Mesothelial cell of epicardium (in vitro differentiated cells): ENCODE measurements around the gene ECPAS. TPM values are rescaled to one million over a fixed set of nuclear protein-coding genes. Genes with fewer than 3 reads are reported as not detected.
A peak's percentile ranks its signal among the peaks of the same experiment; 100 is the strongest.

Source experiments
- DNase-seq, 2 experiments: peaks; one replicate each; pipeline ENCODE4 v3.0.0; 2021; ENCODE audit warnings: low spot score in 2 of 2; ENCODE audit not compliant: unreplicated experiment in 2 of 2
- H3K27ac Mint-ChIP-seq: 2 replicates; pipeline ENCODE4 v1.8.0; 2021; ENCODE audit warnings: mixed read lengths
- H3K27me3 Mint-ChIP-seq: 2 replicates; pipeline ENCODE4 v1.8.0; 2021; ENCODE audit warnings: low read depth, mixed read lengths
- H3K36me3 Mint-ChIP-seq: 2 replicates; pipeline ENCODE4 v1.8.0; 2021; ENCODE audit warnings: mixed read lengths
- H3K4me1 Mint-ChIP-seq: 2 replicates; pipeline ENCODE4 v1.8.0; 2021; ENCODE audit warnings: mixed read lengths
- H3K4me3 Mint-ChIP-seq: 2 replicates; pipeline ENCODE4 v1.8.0; 2021; ENCODE audit warnings: mild to moderate bottlenecking, moderate library complexity, mixed read lengths
- H3K9me3 Mint-ChIP-seq: 2 replicates; pipeline ENCODE4 v1.8.0; 2021; ENCODE audit warnings: mixed read lengths
- total RNA-seq: library from RNA; stranded (reverse); gene quantifications from 3 replicates; pipeline ENCODE4 v1.2.1, GENCODE V29; 2021
- TF ChIP-seq, protein P1 (sequence below): fragments of 200-600 bp; sonication (generic); IDR thresholded peaks from one replicate; pipeline ENCODE4 v1.5.0; 2021; ENCODE audit warnings: antibody characterized with exemption; ENCODE audit not compliant: unreplicated experiment

The ECPAS gene
- total RNA-seq, 1 donor from 2014 or later: 84.7 TPM

DNA sequence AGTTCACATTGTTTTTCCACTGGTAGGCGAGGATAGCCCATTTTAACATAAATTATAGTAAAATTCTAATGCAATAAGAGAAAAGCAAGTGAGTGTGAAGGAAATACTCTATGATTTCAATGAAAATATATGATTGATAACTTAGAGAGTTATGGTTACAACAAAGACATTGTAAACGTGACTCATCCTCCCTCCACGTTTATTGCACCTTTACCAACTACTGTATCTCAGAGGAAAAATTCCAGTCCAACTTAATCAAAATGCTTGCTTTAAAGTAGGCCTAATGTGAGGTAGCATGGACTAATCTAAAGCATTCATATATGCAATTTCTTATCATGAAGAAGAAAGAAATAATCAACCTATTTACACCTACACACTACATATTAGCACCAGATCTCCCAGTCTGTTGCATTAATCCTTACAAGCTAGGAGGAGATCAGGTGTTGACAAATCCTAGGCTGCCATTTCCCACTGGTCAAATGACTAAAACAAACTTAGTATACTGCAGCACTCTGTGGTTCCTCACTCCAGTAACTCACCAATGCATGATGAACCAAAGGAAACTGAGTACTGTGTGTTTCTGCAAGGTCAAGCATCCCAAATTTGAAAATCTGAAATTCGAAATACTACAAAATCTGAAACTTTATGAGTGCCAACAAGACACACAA, 41.7 kb downstream of the ECPAS start:
- TF ChIP-seq, protein P1, sequence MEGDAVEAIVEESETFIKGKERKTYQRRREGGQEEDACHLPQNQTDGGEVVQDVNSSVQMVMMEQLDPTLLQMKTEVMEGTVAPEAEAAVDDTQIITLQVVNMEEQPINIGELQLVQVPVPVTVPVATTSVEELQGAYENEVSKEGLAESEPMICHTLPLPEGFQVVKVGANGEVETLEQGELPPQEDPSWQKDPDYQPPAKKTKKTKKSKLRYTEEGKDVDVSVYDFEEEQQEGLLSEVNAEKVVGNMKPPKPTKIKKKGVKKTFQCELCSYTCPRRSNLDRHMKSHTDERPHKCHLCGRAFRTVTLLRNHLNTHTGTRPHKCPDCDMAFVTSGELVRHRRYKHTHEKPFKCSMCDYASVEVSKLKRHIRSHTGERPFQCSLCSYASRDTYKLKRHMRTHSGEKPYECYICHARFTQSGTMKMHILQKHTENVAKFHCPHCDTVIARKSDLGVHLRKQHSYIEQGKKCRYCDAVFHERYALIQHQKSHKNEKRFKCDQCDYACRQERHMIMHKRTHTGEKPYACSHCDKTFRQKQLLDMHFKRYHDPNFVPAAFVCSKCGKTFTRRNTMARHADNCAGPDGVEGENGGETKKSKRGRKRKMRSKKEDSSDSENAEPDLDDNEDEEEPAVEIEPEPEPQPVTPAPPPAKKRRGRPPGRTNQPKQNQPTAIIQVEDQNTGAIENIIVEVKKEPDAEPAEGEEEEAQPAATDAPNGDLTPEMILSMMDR: no peak
- no peak overlapping the region for H3K4me3 Mint-ChIP-seq
- no peak overlapping the region for H3K27ac Mint-ChIP-seq
- DNase-seq: no peak
- peaks cover 3% of the 10 kb centered on the region for H3K9me3 Mint-ChIP-seq
- no peaks in the 10 kb centered on the region for H3K27me3 Mint-ChIP-seq
- peaks cover 46% of the 10 kb centered on the region for H3K36me3 Mint-ChIP-seq
- peaks cover 10% of the 10 kb centered on the region for H3K4me1 Mint-ChIP-seq

DNA sequence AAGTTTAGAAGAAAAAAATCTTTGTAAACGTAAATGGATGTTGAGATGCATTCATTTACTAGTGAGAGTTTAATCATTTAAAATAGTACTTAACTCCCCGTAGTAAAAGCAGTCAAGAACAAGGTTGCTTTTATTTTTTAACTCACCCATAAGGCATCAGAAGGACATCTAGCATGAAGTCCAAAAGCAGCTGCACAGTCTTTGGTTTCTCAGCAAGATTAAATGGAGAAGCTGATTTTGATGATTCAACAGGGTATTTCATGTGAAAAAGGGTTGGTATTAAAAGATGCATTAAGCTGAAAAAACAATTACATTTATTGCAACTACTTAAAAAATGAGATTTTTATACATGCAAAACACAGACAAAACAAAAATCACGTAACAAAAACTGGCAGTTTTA, 44.0 kb downstream of the ECPAS start:
- TF ChIP-seq, protein P1: no peak
- Mint-ChIP-seq H3K27me3 (no peaks in the 10 kb centered on the region), H3K27ac (no peak overlapping the region), H3K36me3 (peaks cover 41% of the 10 kb centered on the region), H3K4me3 (no peak overlapping the region), H3K4me1 (peaks cover 18% of the 10 kb centered on the region), H3K9me3 (peaks cover 1% of the 10 kb centered on the region)
- DNase-seq: no peak

GRCh38 chr9:111438541-111439235, 45.5 kb downstream of the ECPAS start:
- Mint-ChIP-seq H3K4me1 (peaks cover 13% of the 10 kb centered on the region), H3K4me3 (no peak overlapping the region), H3K27ac (peak overlapping the region; percentile 34), H3K9me3 (no peaks in the 10 kb centered on the region), H3K27me3 (no peaks in the 10 kb centered on the region), H3K36me3 (peaks cover 37% of the 10 kb centered on the region)
- TF ChIP-seq, protein P1: no peak
- DNase-seq: no peak

GRCh38 chr9:111436571-111436970, 47.6 kb downstream of the ECPAS start:
- H3K4me3 Mint-ChIP-seq: no peak overlapping the region
- no peak overlapping the region for H3K27ac Mint-ChIP-seq
- no peak for DNase-seq
- H3K4me1 Mint-ChIP-seq: peaks cover 11% of the 10 kb centered on the region
- H3K36me3 Mint-ChIP-seq: peaks cover 43% of the 10 kb centered on the region
- H3K9me3 Mint-ChIP-seq: no peaks in the 10 kb centered on the region
- TF ChIP-seq, protein P1: no peak
- no peaks in the 10 kb centered on the region for H3K27me3 Mint-ChIP-seq

DNA sequence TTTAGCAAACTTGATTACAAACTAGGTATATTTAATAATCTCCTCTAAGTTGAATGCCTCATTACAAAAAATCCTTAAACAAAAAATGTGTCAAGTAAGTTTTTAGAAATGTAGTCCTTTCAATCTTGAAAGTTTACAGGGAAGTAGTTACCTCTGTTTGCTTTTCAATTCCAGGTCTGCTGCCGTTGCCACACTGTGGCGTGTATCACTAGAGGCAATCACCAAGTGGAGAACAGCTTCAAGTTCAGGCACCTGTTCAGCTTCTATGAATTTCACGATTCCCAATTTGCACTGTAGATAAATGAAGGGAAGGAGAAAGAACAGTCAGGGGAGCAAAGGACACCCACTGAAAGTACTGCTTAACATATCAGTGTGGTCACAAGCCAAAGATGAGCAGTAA, 51.1 kb downstream of the ECPAS start:
- TF ChIP-seq, protein P1: no peak
- Mint-ChIP-seq H3K27me3 (no peaks in the 10 kb centered on the region), H3K4me3 (no peak overlapping the region), H3K9me3 (no peaks in the 10 kb centered on the region), H3K4me1 (peaks cover 13% of the 10 kb centered on the region), H3K36me3 (peaks cover 38% of the 10 kb centered on the region), H3K27ac (no peak overlapping the region)
- DNase-seq: no peak
